ENCODE data around the gene OS9. TPM values are rescaled to one million over a fixed set of nuclear protein-coding genes. Genes with fewer than 3 reads are reported as not detected.

Gene OS9
- total and polyA plus RNA-seq, 2 of the 4 experiments (the other 2 are of a cell fraction), result 159 to 272 TPM

GRCh38 chr12:57738661-57739237 is 44.8 kb downstream of the OS9 start, which contains the start of gene AGAP2:
AGAP2 (minus strand) TSS chr12:57738742; CDS start chr12:57738246, 496 bp downstream.
- Histone ChIP-seq H3K9ac (ENCODE audit: low read depth, low read length) (no peak within 1 kb of the TSS), H3K79me1 (ENCODE audit: low read depth in 1 of 2, low read length in 2 of 2) (no peaks in the 10 kb centered on the region), H3K27me3 (ENCODE audit: control insufficient read depth, insufficient read depth, low read length) (peaks cover 81% of the 10 kb centered on the region), H3K27ac (ENCODE audit: insufficient read depth, low read length) (no peak within 1 kb of the TSS), H2BK15ac (ENCODE audit: low read depth, low read length) (no peak within 1 kb of the TSS), H3K9me1 (ENCODE audit: insufficient read depth, low read length) (no peaks in the 10 kb centered on the region), H3K56ac (ENCODE audit: extremely low read depth, insufficient read depth, low read length) (no peak within 1 kb of the TSS), H3K23ac (ENCODE audit: low read depth, low read length) (0 out of 2 replicates have a peak within 1 kb of the TSS, but pooled peaks have one; percentile 1), H3K4ac (ENCODE audit: low read depth, low read length) (no peak within 1 kb of the TSS), H4K20me1 (ENCODE audit: insufficient read depth, low read length) (0 out of 2 replicates have a peak, but pooled peaks cover 3% of the 10 kb centered on the region), H3K4me1 (ENCODE audit: control insufficient read depth, insufficient read depth, low read length) (0 out of 2 replicates have a peak, but pooled peaks cover 3% of the 10 kb centered on the region), H2BK5ac (ENCODE audit: low read depth, low read length, poor library complexity, severe bottlenecking) (no peak within 1 kb of the TSS), H2AK9ac (replicated peaks; ENCODE audit: low read depth, low read length, poor library complexity) (peak within 1 kb of the TSS; percentile 55), H2BK120ac (ENCODE audit: low read depth, low read length) (no peak within 1 kb of the TSS), H4K91ac (ENCODE audit: insufficient read depth, low read depth, low read length) (no peak within 1 kb of the TSS), H3K4me3 (ENCODE audit: insufficient read depth, low read depth, low read length) (peak within 1 kb of the TSS; percentile 31), H4K8ac (ENCODE audit: low read depth in 2 of 2, low read length in 2 of 2) (no peak within 1 kb of the TSS), H2AFZ (replicated peaks; ENCODE audit: low read length, poor library complexity) (peak within 1 kb of the TSS; percentile 79), H2AK5ac (ENCODE audit: low read depth, low read length) (no peak within 1 kb of the TSS), H3K4me2 (ENCODE audit: low read depth, low read length) (peak within 1 kb of the TSS; percentile 73), H3K9me3 (ENCODE audit: control insufficient read depth, insufficient read depth, low read length) (peaks cover 2% of the 10 kb centered on the region; the same call in 1 of the 2 replicates), H4K5ac (ENCODE audit: low read depth, low read length) (no peak within 1 kb of the TSS), H3K14ac (replicated peaks; ENCODE audit: low read depth, low read length) (no peak within 1 kb of the TSS), H3K18ac (ENCODE audit: low read depth, low read length) (no peak within 1 kb of the TSS), H3K36me3 (ENCODE audit: control insufficient read depth, insufficient read depth, low read length) (no peaks in the 10 kb centered on the region), H2BK20ac (ENCODE audit: low read depth, low read length) (no peak within 1 kb of the TSS)
- ChIA-PET POLR2A (ENCODE audit: unreplicated experiment) (no interaction called here), CTCF (no interaction called here)
- ATAC-seq (ENCODE audit: low read depth) (no peak), DNase-seq (no peak)
- in situ Hi-C loops (cut with MboI; ENCODE audit: low sequenced_read_pairs), result loop anchor here (10.0 kb wide), 1 partner anchor 154 kb away; no protein-coding TSS in a partner anchor
- intact Hi-C loops (cut with micrococcal nuclease), result loop anchor here (5.0 kb wide), 1 partner anchor 156 kb away; no protein-coding TSS in a partner anchor
- TF ChIP-seq MAZ (IDR thresholded peaks at IDR 0.05; ENCODE audit: borderline replicate concordance, low read depth, low read length) (peak; percentile 72), USF2 (IDR thresholded peaks at IDR 0.05; ENCODE audit: low read depth, low read length) (no peak)
- dilution Hi-C loops (cut with HindIII; ENCODE audit: low sequenced_read_pairs, unreplicated experiment), result no loop called here
- no TSS peak for BruUV-seq (replicated peaks)
- WGBS, 2 experiments (ENCODE audit: extremely low coverage in 2 of 2, insufficient read length in 1 of 2), result 0% methylated on average over 10 of the region's 36 CpGs; no CpG with 5 or more reads in 1 of the 2 experiments

All from IMR-90 (cell line).